Transverse colon (tissue), 4 donors: Measurements from ENCODE around the gene GFOD1. TPM values are rescaled to one million over a fixed set of nuclear protein-coding genes. Genes with fewer than 3 reads are reported as not detected.
"Not testable (repeated sequence)": the region's sequence is repeated elsewhere in the genome, so short reads cannot be mapped to it uniquely, and the experiment has no call there.

Experiments
- DNase-seq: peaks from one replicate; pipeline ENCODE4 v3.0.0-alpha.2; 2019
- H3K27ac ChIP-seq, 4 donors: fragments of 200-600 bp; sonication (generic); 2 replicates each; pipeline ENCODE4 v1.5.1; 2016 to 2018; ENCODE audit warnings: inconsistent platforms in 4 of 4
- H3K27me3 ChIP-seq: fragments of 200-600 bp; sonication (generic); 2 replicates; pipeline ENCODE4 v1.5.1; 2017; ENCODE audit warnings: inconsistent platforms
- H3K36me3 ChIP-seq, 4 donors: fragments of 200-600 bp; sonication (generic); 2 replicates each; pipeline ENCODE4 v1.5.1; 2017 to 2019; ENCODE audit warnings: inconsistent platforms in 4 of 4
- H3K4me1 ChIP-seq, 4 donors: fragments of 200-600 bp; sonication (generic); 2 replicates each; pipeline ENCODE4 v1.5.1; 2017 to 2020; ENCODE audit warnings: inconsistent platforms in 4 of 4
- H3K4me3 ChIP-seq, 4 donors: fragments of 200-600 bp; sonication (generic); 1 replicate in 1 of 4; 2 replicates in 3 of 4; pipeline versions ENCODE4 v1.5.1 to v1.6.1; 2017 to 2019; ENCODE audit warnings: inconsistent platforms in 4 of 4
- H3K9me3 ChIP-seq, 2 donors: fragments of 200-600 bp; sonication (generic); 2 replicates each; pipeline ENCODE4 v1.5.1; 2017 to 2019; ENCODE audit warnings: inconsistent platforms in 2 of 2
- EP300 ChIP-seq: sonication (generic); formaldehyde crosslinking; IDR thresholded peaks from one replicate; pipeline ENCODE4 v1.6.1; 2017; ENCODE audit warnings: antibody characterized with exemption, low read depth
- POLR2A ChIP-seq: fragments of 450-650 bp; IDR thresholded peaks from one replicate; pipeline ENCODE4 v1.6.1; 2016; ENCODE audit warnings: antibody characterized with exemption, mild to moderate bottlenecking, moderate library complexity
- POLR2AphosphoS5 ChIP-seq, 3 donors: sonication (generic); formaldehyde crosslinking; IDR thresholded peaks; one replicate each; pipeline ENCODE4 v1.6.1; 2016; ENCODE audit warnings: antibody characterized with exemption in 3 of 3
- WGBS, 2 donors: methylation state at CpG; one replicate each; pipeline ENCODE4 v1.1.5; 2018; ENCODE audit warnings: low coverage in 1 of 2; 5-methylcytosine and 5-hydroxymethylcytosine counted together
- in situ Hi-C, 4 donors: fragments of 200-750 bp; cut with MboI; loops; one replicate each; pipeline versions ENCODE4 v1.15.0 to v1.15.1; 2017; ENCODE audit warnings: low sequenced_read_pairs in 3 of 4, low pct_ligation_motif_present in 1 of 4, low pct_unique_long_range_greater_than_20kb in 1 of 4
- intact Hi-C: fragments of 100-400 bp; cut with DNase I; formaldehyde crosslinking; loops from one replicate; pipeline ENCODE4 v1.15.1; 2023; ENCODE audit warnings: low total_unique reads
- total RNA-seq, 4 donors: library from RNA; depleted of rRNA; stranded (reverse); fragments of >200 nt; gene quantifications; one replicate each; pipeline ENCODE4 v1.1.0, GENCODE V29; 2016
- TF ChIP-seq, protein P1 (sequence below), 5 experiments: fragments of 200-600 bp in 3 of 5; fragments of 450-650 bp in 2 of 5; sonication (generic) in 3 of 5; IDR thresholded peaks; 1 replicate in 2 of 5; 2 replicates in 3 of 5; pipeline ENCODE4 v1.5.1; 2016 to 2017; ENCODE audit warnings: antibody characterized with exemption in 5 of 5, inconsistent platforms in 3 of 5, mild to moderate bottlenecking in 2 of 5, moderate library complexity in 1 of 5

The GFOD1 gene
- total RNA-seq, 4 donors from 2014 or later = 8.4 to 36.7 (median 19.9) TPM

GRCh38 chr6:13512900-13513299, 25.5 kb upstream of the GFOD1 start:
- Histone ChIP-seq H3K9me3 (no peaks in the 10 kb centered on the region), H3K36me3 (no peaks in the 10 kb centered on the region), H3K4me1 (peaks cover 0 to 27% (median 17%) of the 10 kb centered on the region in 4 donors), H3K4me3 (no peak overlapping the region), H3K27ac (peak overlapping the region in 1 of 4 donors; percentile 83), H3K27me3 (no peaks in the 10 kb centered on the region)
- intact Hi-C loops (no loop called here), in situ Hi-C loops (no loop called here)
- no peak for DNase-seq
- WGBS, 2 donors = 62 to 91% methylated on average over 3 to 9 of the region's 9 CpGs
- TF ChIP-seq POLR2AphosphoS5 (IDR thresholded peaks at IDR 0.05) = no peak
- no peak for TF ChIP-seq POLR2A
- no peak for TF ChIP-seq EP300
- TF ChIP-seq, protein P1, sequence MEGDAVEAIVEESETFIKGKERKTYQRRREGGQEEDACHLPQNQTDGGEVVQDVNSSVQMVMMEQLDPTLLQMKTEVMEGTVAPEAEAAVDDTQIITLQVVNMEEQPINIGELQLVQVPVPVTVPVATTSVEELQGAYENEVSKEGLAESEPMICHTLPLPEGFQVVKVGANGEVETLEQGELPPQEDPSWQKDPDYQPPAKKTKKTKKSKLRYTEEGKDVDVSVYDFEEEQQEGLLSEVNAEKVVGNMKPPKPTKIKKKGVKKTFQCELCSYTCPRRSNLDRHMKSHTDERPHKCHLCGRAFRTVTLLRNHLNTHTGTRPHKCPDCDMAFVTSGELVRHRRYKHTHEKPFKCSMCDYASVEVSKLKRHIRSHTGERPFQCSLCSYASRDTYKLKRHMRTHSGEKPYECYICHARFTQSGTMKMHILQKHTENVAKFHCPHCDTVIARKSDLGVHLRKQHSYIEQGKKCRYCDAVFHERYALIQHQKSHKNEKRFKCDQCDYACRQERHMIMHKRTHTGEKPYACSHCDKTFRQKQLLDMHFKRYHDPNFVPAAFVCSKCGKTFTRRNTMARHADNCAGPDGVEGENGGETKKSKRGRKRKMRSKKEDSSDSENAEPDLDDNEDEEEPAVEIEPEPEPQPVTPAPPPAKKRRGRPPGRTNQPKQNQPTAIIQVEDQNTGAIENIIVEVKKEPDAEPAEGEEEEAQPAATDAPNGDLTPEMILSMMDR (IDR thresholded peaks at IDR 0.05) = no peak

DNA sequence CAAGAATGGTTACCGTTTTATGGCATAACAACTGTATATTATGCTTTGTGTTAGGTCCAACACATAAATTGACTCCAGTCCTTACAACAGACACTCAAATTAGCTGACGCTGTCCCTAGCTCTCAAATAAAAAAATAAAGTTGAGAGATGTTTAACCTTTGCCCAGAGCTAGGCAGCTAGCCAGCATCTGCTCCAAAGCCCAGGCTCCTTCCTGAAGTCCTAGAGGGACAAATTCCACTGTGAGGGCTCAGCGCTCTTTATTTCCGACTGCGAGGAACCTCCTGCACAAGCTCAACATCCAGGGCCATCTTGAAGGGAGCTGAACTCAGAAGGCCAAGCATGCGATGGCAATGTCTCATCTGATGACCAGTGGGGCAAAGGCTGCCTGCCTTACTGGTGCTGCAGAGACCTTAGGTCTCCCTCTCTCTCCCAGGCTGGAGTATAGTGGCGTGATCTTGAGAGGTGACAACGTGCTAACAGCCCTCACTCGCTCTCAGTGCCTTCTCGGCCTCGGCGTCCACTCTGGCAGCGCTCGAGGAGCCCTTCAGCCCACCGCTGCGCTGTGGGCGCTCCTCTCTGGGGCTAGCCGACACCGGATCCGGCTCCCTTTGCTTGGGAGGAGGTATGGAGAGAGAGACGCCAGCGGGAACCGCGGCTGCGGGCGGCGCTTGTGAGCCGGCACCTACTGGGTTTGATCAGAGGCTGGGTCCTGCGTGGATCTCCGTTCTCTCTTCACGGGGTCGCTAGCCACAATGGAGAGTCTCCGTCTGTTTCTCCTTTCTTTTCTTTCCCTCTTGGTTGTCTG, 24.7 kb upstream of the GFOD1 start:
- intact Hi-C loops (no loop called here), in situ Hi-C loops (no loop called here)
- 25 to 80% methylated on average over 1 to 31 of the region's 33 CpGs for WGBS, 2 donors
- TF ChIP-seq, protein P1 (IDR thresholded peaks at IDR 0.05) = no peak
- no peak for TF ChIP-seq POLR2A
- no peak for TF ChIP-seq EP300
- TF ChIP-seq POLR2AphosphoS5 (IDR thresholded peaks at IDR 0.05) = peak in 1 of 3 donors; percentile 72
- H3K4me1 ChIP-seq = peaks cover 0 to 27% (median 17%) of the 10 kb centered on the region in 4 donors
- no peaks in the 10 kb centered on the region for H3K36me3 ChIP-seq
- H3K27me3 ChIP-seq = no peaks in the 10 kb centered on the region
- H3K27ac ChIP-seq = peak overlapping the region; percentile 79 to 87 (median 82)
- H3K9me3 ChIP-seq = no peaks in the 10 kb centered on the region
- peak; percentile 84 for DNase-seq
- H3K4me3 ChIP-seq = no peak overlapping the region

DNA sequence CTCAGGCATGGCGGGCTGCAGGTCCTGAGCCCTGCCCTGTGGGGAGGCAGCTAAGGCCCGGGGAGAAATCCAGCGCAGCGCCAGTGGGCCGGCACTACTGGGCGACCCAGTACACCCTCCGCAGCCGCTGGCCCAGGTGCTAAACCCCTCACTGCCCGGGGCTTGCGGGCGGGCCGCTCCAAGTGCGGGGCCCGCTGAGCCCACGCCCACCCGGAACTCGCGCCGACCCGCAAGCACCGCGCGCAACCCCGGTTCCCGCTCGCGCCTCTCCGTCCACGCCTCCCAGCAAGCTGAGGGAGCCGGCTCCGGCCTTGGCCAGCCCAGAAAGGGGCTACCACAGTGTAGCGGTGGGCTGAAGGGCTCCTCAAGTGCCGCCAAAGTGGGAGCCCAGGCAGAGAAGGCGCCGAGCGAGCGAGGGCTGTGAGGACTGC, 23.8 kb upstream of the GFOD1 start:
- H3K36me3 ChIP-seq, in situ Hi-C loops, H3K4me3 ChIP-seq, DNase-seq, H3K27me3 ChIP-seq, intact Hi-C loops, H3K9me3 ChIP-seq: not testable (repeated sequence)
- WGBS, 2 donors = 94% methylated on average over 31 of the region's 37 CpGs; no CpG with 5 or more reads in 1 of the 2 donors
- Histone ChIP-seq H3K4me1 (peaks cover 0 to 27% (median 17%) of the 10 kb centered on the region in 4 donors), H3K27ac (peak overlapping the region; percentile 79 to 87 (median 82))

DNA sequence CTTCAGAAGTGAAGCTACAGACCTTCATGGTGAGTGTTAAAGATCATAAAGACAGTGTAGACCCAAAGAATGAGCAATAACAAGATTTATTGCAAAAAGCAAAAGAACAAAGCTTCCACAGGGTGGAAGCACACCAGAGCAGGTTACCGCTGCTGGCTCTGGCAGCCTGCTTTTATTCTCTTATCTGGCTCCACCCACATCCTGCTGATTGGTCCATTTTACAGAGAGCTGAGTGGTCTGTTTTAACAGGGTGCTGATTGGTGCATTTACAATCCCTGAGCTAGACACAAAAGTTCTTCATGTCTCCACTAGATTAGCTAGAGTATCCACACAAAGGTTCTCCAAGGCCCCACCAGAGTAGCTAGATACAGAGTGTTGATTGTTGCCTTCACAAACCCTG, 23.0 kb upstream of the GFOD1 start:
- in situ Hi-C loops, H3K27ac ChIP-seq, H3K36me3 ChIP-seq, intact Hi-C loops, H3K27me3 ChIP-seq, H3K9me3 ChIP-seq, DNase-seq, H3K4me3 ChIP-seq: not testable (repeated sequence)
- 100% methylated on average over 1 of the region's 1 CpG; no CpG with 5 or more reads in 1 of the 2 donors for WGBS, 2 donors
- H3K4me1 ChIP-seq = peaks cover 0 to 27% (median 17%) of the 10 kb centered on the region in 4 donors

GRCh38 chr6:13508711-13509705, 21.6 kb upstream of the GFOD1 start:
- intact Hi-C loops (no loop called here), in situ Hi-C loops (no loop called here)
- H3K27ac ChIP-seq = no peak overlapping the region
- no peaks in the 10 kb centered on the region for H3K27me3 ChIP-seq
- TF ChIP-seq, protein P1 (IDR thresholded peaks at IDR 0.05) = no peak
- no peak for TF ChIP-seq POLR2AphosphoS5 (IDR thresholded peaks at IDR 0.05)
- no peak for TF ChIP-seq EP300
- no peak for TF ChIP-seq POLR2A
- H3K9me3 ChIP-seq = no peaks in the 10 kb centered on the region
- DNase-seq = no peak
- H3K36me3 ChIP-seq = no peaks in the 10 kb centered on the region
- peaks cover 0 to 24% (median 16%) of the 10 kb centered on the region in 4 donors for H3K4me1 ChIP-seq
- no peak overlapping the region for H3K4me3 ChIP-seq
- WGBS, 2 donors = 67 to 69% methylated on average over 13 of the region's 13 CpGs
